Stomach (tissue), 9 donors: ENCODE results near the gene MALRD1. TPM values are rescaled to one million over a fixed set of nuclear protein-coding genes. Genes with fewer than 3 reads are reported as not detected.

Experiments
- DNase-seq, 2 donors: peaks; one replicate each; pipeline versions ENCODE4 v3.0.0 to v3.0.0-alpha.2; 2013 to 2019
- H3K27ac ChIP-seq, 5 donors: fragments of 200-600 bp in 4 of 5; sonication (generic) in 4 of 5; one replicate each; pipeline ENCODE4 v1.5.1; 2013 to 2019; ENCODE audit warnings: mild to moderate bottlenecking in 1 of 5, moderate library complexity in 1 of 5
- H3K27me3 ChIP-seq, 3 donors: fragments of 200-600 bp; sonication (generic); one replicate each; pipeline ENCODE4 v1.5.1; 2017 to 2019; ENCODE audit warnings: mixed run types in 1 of 3
- H3K36me3 ChIP-seq, 4 donors: fragments of 200-600 bp; sonication (generic); 1 replicate in 3 of 4; 2 replicates in 1 of 4; pipeline ENCODE4 v1.5.1; 2016 to 2019
- H3K4me1 ChIP-seq, 4 donors: fragments of 200-600 bp; sonication (generic); one replicate each; pipeline ENCODE4 v1.5.1; 2016 to 2019
- H3K4me3 ChIP-seq, 4 donors: fragments of 200-600 bp; sonication (generic) in 3 of 4; one replicate each; pipeline ENCODE4 v1.5.1; 2016 to 2019; ENCODE audit warnings: mild to moderate bottlenecking in 1 of 4
- H3K9me3 ChIP-seq, 4 donors: fragments of 200-600 bp; sonication (generic); one replicate each; pipeline ENCODE4 v1.5.1; 2016 to 2019
- CTCF ChIP-seq, 7 experiments: fragments of 450-650 bp in 4 of 7; fragments of 200-600 bp in 3 of 7; sonication (generic) in 3 of 7; IDR thresholded peaks; one replicate each; pipeline ENCODE4 v1.5.1; 2016 to 2019; ENCODE audit warnings: antibody characterized with exemption in 7 of 7, control low read depth in 2 of 7, mild to moderate bottlenecking in 1 of 7
- EP300 ChIP-seq: sonication (generic); formaldehyde crosslinking; IDR thresholded peaks from one replicate; pipeline ENCODE4 v1.6.1; 2017; ENCODE audit warnings: antibody characterized with exemption
- POLR2A ChIP-seq, 4 donors: fragments of 450-650 bp; IDR thresholded peaks; one replicate each; pipeline ENCODE4 v1.6.1; 2016; ENCODE audit warnings: antibody characterized with exemption in 4 of 4, control low read depth in 2 of 4, mild to moderate bottlenecking in 1 of 4, moderate library complexity in 1 of 4
- POLR2AphosphoS5 ChIP-seq, 3 donors: sonication (generic); formaldehyde crosslinking; IDR thresholded peaks; one replicate each; pipeline ENCODE4 v1.6.1; 2016; ENCODE audit warnings: antibody characterized with exemption in 3 of 3
- WGBS, 5 donors: extraction: QIAGEN DNeasy Blood & Tissue Kit in 3 of 5; methylation state at CpG; one replicate each; pipeline versions ENCODE4 v1.1.5 to v1.1.7; 2013 to 2018; 5-methylcytosine and 5-hydroxymethylcytosine counted together
- intact Hi-C: fragments of 100-400 bp; cut with DNase I; formaldehyde crosslinking; loops from one replicate; pipeline ENCODE4 v1.15.1; 2023; ENCODE audit warnings: low total_unique reads
- polyA plus RNA-seq, 3 donors: library from polyadenylated mRNA; stranded (reverse); fragments of 200-250 nt; gene quantifications; one replicate each; pipeline ENCODE4 v1.2.3, GENCODE V29; 2013
- small RNA-seq, 4 donors: library from RNA; depleted of rRNA; stranded (forward); fragments of <200 nt; gene quantifications; one replicate each; pipeline ENCODE3, GENCODE V24; 2016
- total RNA-seq, 5 donors: library from RNA; depleted of rRNA; stranded (reverse); fragments of >200 nt; gene quantifications; one replicate each; pipeline versions ENCODE4 v1.1.0 to v1.2.3, GENCODE V29; 2014 to 2016
- donor health status: healthy with polysubstance abuse.
- donor health status: Bipolar disorder and iron deficiency.
- donor health status: healthy.

Gene MALRD1
- total and polyA plus RNA-seq, 8 donors = 0.10 to 9.7 (median 0.94) TPM; not detected in 2

DNA sequence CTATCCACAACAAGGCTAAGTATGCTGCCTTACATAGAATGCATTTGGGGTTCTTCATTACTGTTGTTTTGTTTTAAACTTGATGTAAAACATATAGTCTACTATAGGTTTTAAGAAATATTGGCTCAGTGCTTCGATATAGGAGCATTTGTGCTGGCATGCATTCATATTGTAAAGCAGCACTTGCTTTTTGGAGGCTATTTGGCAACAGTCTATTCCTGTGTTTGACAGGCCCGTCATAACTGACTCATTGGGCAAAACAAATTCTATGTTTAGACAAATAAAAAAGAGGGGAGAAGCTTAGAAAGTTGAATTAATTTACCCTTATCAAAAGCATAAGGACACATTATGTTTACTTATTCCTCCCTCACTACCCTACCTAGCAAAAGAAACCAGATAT is 729.2 kb downstream of the MALRD1 start:
- TF ChIP-seq POLR2A (IDR thresholded peaks at IDR 0.05) (no peak), CTCF (IDR thresholded peaks at IDR 0.05) (no peak), EP300 (no peak), POLR2AphosphoS5 (IDR thresholded peaks at IDR 0.05) (no peak)
- 31 to 43% (median 34%) methylated on average over 2 of the region's 2 CpGs for WGBS, 5 donors
- Histone ChIP-seq H3K9me3 (peaks cover 0 to 7% (median 0%) of the 10 kb centered on the region in 4 donors), H3K4me3 (no peak overlapping the region), H3K36me3 (no peaks in the 10 kb centered on the region), H3K4me1 (no peaks in the 10 kb centered on the region), H3K27ac (no peak overlapping the region), H3K27me3 (no peaks in the 10 kb centered on the region)
- intact Hi-C loops = no loop called here
- DNase-seq = no peak

DNA sequence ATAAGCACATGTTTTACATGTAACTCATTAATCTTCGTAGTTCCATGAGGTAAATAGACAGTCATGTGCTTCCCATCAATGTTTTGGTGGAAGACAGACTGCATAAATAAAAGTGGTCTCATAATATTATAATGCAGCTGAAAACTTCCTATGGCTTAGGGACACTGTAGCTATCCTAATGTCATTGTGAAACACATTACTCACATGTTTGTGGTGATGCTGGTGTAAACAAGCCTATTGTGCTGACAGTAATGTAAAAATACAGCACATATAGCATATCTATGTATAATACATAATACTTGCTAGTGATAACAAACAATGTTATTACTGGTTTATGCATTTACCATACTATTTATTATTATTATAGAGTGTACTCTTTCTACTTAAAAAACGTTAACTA is 730.4 kb downstream of the MALRD1 start:
- Histone ChIP-seq H3K9me3 (no peaks in the 10 kb centered on the region), H3K4me1 (no peaks in the 10 kb centered on the region), H3K36me3 (no peaks in the 10 kb centered on the region), H3K27me3 (no peaks in the 10 kb centered on the region), H3K4me3 (no peak overlapping the region), H3K27ac (no peak overlapping the region)
- WGBS, 5 donors = 57 to 71% (median 68%) methylated on average over 2 of the region's 2 CpGs
- no peak for DNase-seq
- intact Hi-C loops = no loop called here
- no peak for TF ChIP-seq EP300
- TF ChIP-seq POLR2A (IDR thresholded peaks at IDR 0.05) = no peak
- TF ChIP-seq POLR2AphosphoS5 (IDR thresholded peaks at IDR 0.05) = no peak
- TF ChIP-seq CTCF (IDR thresholded peaks at IDR 0.05) = no peak

- Histone ChIP-seq H3K36me3 (no peaks in the 10 kb centered on the region), H3K27ac (no peak overlapping the region), H3K9me3 (no peaks in the 10 kb centered on the region), H3K4me1 (no peaks in the 10 kb centered on the region), H3K4me3 (no peak overlapping the region), H3K27me3 (no peaks in the 10 kb centered on the region)
- no peak for TF ChIP-seq POLR2AphosphoS5 (IDR thresholded peaks at IDR 0.05)
- TF ChIP-seq EP300 = no peak
- TF ChIP-seq POLR2A (IDR thresholded peaks at IDR 0.05) = no peak
- no peak for TF ChIP-seq CTCF (IDR thresholded peaks at IDR 0.05)
- 49 to 59% (median 54%) methylated on average over 6 of the region's 6 CpGs for WGBS, 5 donors
- intact Hi-C loops = no loop called here
- no peak for DNase-seq
These were observed 734.0 kb downstream of the MALRD1 start for GRCh38 chr10:19782430-19783089.

DNA sequence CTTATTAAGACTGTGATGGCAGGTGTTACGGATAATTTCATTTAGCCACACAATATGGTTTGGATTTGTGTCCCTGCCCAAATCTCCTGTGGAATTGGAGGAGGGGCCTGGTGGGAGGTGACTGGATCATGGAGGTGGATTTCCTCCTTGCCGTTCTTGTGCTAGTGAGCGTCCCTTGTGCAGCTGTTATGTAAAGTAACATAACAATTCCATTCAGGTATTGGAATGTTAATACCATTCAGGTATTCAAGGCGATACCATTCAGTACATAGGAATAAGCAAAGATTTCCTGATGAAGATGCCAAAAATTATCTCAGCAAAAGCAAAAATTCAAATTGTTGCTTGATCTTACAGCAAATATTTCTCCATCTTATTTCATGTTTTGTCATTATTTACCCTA is 735.1 kb downstream of the MALRD1 start:
- no peak overlapping the region for H3K27ac ChIP-seq
- TF ChIP-seq CTCF (IDR thresholded peaks at IDR 0.05) (no peak), POLR2A (IDR thresholded peaks at IDR 0.05) (no peak), EP300 (no peak), POLR2AphosphoS5 (IDR thresholded peaks at IDR 0.05) (no peak)
- intact Hi-C loops = no loop called here

More for the DNA sequence above, 735.1 kb downstream of the MALRD1 start:
- no peaks in the 10 kb centered on the region for H3K9me3 ChIP-seq
- H3K27me3 ChIP-seq = no peaks in the 10 kb centered on the region
- H3K4me1 ChIP-seq = no peaks in the 10 kb centered on the region
- no peak overlapping the region for H3K4me3 ChIP-seq
- 85 to 94% (median 90%) methylated on average over 4 of the region's 4 CpGs for WGBS, 5 donors
- no peak for DNase-seq
- H3K36me3 ChIP-seq = no peaks in the 10 kb centered on the region

Small RNA genes lying within 50 kb of the gene (small RNA-seq; reads per million reads assigned to genes)
- gene AL354695.1 (0 reads per million in 4 donors), gene HMGN1P20 (0 reads per million in 4 donors), gene RF00012 (0 reads per million in 4 donors), gene RNA5SP303 (285 to 1,191 (median 360) reads per million in 4 donors)
